Activated CD4-positive, alpha-beta memory T cell treated with anti-CD3 and anti-CD28 coated beads for 36 hours (primary cell): Measurements from ENCODE around the gene ELP6. TPM values are rescaled to one million over a fixed set of nuclear protein-coding genes. Genes with fewer than 3 reads are reported as not detected.

Experiments
- CTCF ChIA-PET: fragments of 350-600 bp; sonication (Branson Sonifier 250); formaldehyde crosslinking; loops from one replicate; lab custom pipeline; 2021; ENCODE audit warnings: antibody characterized with exemption, inconsistent platforms; lab: Charles Lee
- POLR2A ChIA-PET: fragments of 350-600 bp; sonication (Branson Sonifier 250); formaldehyde crosslinking; loops from one replicate; lab custom pipeline; 2021; ENCODE audit warnings: antibody characterized with exemption; lab: Charles Lee
- DNase-seq: peaks from one replicate; pipeline ENCODE4 v3.0.0-alpha.2; 2020
- H3K27ac Mint-ChIP-seq: one replicate; pipeline ENCODE4 v1.8.0; 2021; ENCODE audit warnings: mixed read lengths
- H3K27me3 Mint-ChIP-seq: one replicate; pipeline ENCODE4 v1.8.0; 2021; ENCODE audit warnings: mixed read lengths
- H3K36me3 Mint-ChIP-seq: one replicate; pipeline ENCODE4 v1.8.0; 2021; ENCODE audit warnings: mixed read lengths
- H3K4me1 Mint-ChIP-seq: one replicate; pipeline ENCODE4 v1.8.0; 2021; ENCODE audit warnings: low read depth, mixed read lengths
- H3K4me3 Mint-ChIP-seq: one replicate; pipeline ENCODE4 v1.8.0; 2021; ENCODE audit warnings: mild to moderate bottlenecking, mixed read lengths
- H3K9me3 Mint-ChIP-seq: one replicate; pipeline ENCODE4 v1.8.0; 2021; ENCODE audit warnings: mixed read lengths
- intact Hi-C: fragments of 100-400 bp; cut with micrococcal nuclease; formaldehyde crosslinking; loops from one replicate; pipeline ENCODE4 v1.15.1; 2023
- total RNA-seq, 2 experiments: library from RNA; stranded (reverse); gene quantifications; one replicate each; pipeline ENCODE4 v1.2.3, GENCODE V29; 2021

Gene ELP6
- 10 to 100 TPM; 32.7 to 32.8 TPM for total RNA-seq

- intact Hi-C loops: loop anchor here (1.0 to 5.0 kb wide), 5 partner anchors 38 to 537 kb away; partner anchors contain the start of genes CCDC12, DHX30 and SCAP
- ChIA-PET CTCF (interaction anchor here (0.7 to 4.8 kb wide), 4 partner anchors 9 to 94 kb away, joined by 3 to 32 read pairs (median 10); no protein-coding TSS in a partner anchor), POLR2A (interaction anchor here (0.6 kb wide), 1 partner anchor 11 kb away, joined by 3 read pairs; no protein-coding TSS in a partner anchor)
- Mint-ChIP-seq H3K36me3 (peaks cover 9% of the 10 kb centered on the region), H3K27ac (peak within 1 kb of the TSS; percentile 98), H3K4me1 (peaks cover 20% of the 10 kb centered on the region), H3K4me3 (peak within 1 kb of the TSS; percentile 97), H3K27me3 (no peaks in the 10 kb centered on the region), H3K9me3 (no peaks in the 10 kb centered on the region)
- peak; percentile 98 for DNase-seq
Observed at GRCh38 chr3:47513125-47513929, at the start of gene ELP6. Gene ELP6, minus strand, starts transcription at chr3:47513712. Its CDS starts 122 bp downstream, at chr3:47513590.

GRCh38 chr3:47556351-47556750, 42.8 kb upstream of the ELP6 start:
- Mint-ChIP-seq H3K4me1 (no peaks in the 10 kb centered on the region), H3K9me3 (no peaks in the 10 kb centered on the region), H3K27me3 (no peaks in the 10 kb centered on the region), H3K4me3 (no peak overlapping the region), H3K27ac (no peak overlapping the region), H3K36me3 (no peaks in the 10 kb centered on the region)
- intact Hi-C loops: no loop called here
- POLR2A ChIA-PET: interaction anchor here (0.8 kb wide), 1 partner anchor 27 kb away, joined by 5 read pairs; no protein-coding TSS in a partner anchor
- CTCF ChIA-PET: interaction anchor here (0.6 to 2.6 kb wide), 2 partner anchors 34 to 181 kb away, joined by 7 to 8 read pairs; no protein-coding TSS in a partner anchor
- DNase-seq: no peak

- intact Hi-C loops: no loop called here
- no peak for DNase-seq
- no peaks in the 10 kb centered on the region for H3K4me1 Mint-ChIP-seq
- no peak overlapping the region for H3K27ac Mint-ChIP-seq
- POLR2A ChIA-PET: no interaction called here
- no peaks in the 10 kb centered on the region for H3K36me3 Mint-ChIP-seq
- peaks cover 2% of the 10 kb centered on the region for H3K27me3 Mint-ChIP-seq
- H3K9me3 Mint-ChIP-seq: no peaks in the 10 kb centered on the region
- CTCF ChIA-PET: interaction anchor here (2.6 kb wide), 1 partner anchor 32 kb away, joined by 7 read pairs; no protein-coding TSS in a partner anchor
- H3K4me3 Mint-ChIP-seq: no peak overlapping the region
Observed at GRCh38 chr3:47554335-47554734, 40.8 kb upstream of the ELP6 start.

GRCh38 chr3:47553407-47553806, 39.9 kb upstream of the ELP6 start:
- H3K36me3 Mint-ChIP-seq: no peaks in the 10 kb centered on the region
- H3K4me3 Mint-ChIP-seq: no peak overlapping the region
- peaks cover 2% of the 10 kb centered on the region for H3K27me3 Mint-ChIP-seq
- H3K9me3 Mint-ChIP-seq: no peaks in the 10 kb centered on the region
- intact Hi-C loops: no loop called here
- POLR2A ChIA-PET: no interaction called here
- H3K27ac Mint-ChIP-seq: no peak overlapping the region
- DNase-seq: no peak
- CTCF ChIA-PET: interaction anchor here (0.9 kb wide), 1 partner anchor 15 kb away, joined by 3 read pairs; no protein-coding TSS in a partner anchor
- H3K4me1 Mint-ChIP-seq: no peaks in the 10 kb centered on the region

- intact Hi-C loops: no loop called here
- Mint-ChIP-seq H3K27me3 (peaks cover 5% of the 10 kb centered on the region), H3K36me3 (no peaks in the 10 kb centered on the region), H3K27ac (no peak overlapping the region), H3K9me3 (no peaks in the 10 kb centered on the region), H3K4me1 (no peaks in the 10 kb centered on the region), H3K4me3 (no peak overlapping the region)
- no peak for DNase-seq
- ChIA-PET CTCF (no interaction called here), POLR2A (no interaction called here)
Observed at GRCh38 chr3:47542471-47543173, 29.1 kb upstream of the ELP6 start.

- no peak for DNase-seq
- Mint-ChIP-seq H3K9me3 (no peaks in the 10 kb centered on the region), H3K36me3 (no peaks in the 10 kb centered on the region), H3K27ac (no peak overlapping the region), H3K4me3 (no peak overlapping the region), H3K27me3 (peaks cover 7% of the 10 kb centered on the region), H3K4me1 (no peaks in the 10 kb centered on the region)
- POLR2A ChIA-PET: no interaction called here
- intact Hi-C loops: no loop called here
- CTCF ChIA-PET: no interaction called here
Observed at GRCh38 chr3:47541583-47542108, 28.1 kb upstream of the ELP6 start.

- no peak for DNase-seq
- no peak overlapping the region for H3K4me3 Mint-ChIP-seq
- no peak overlapping the region for H3K27ac Mint-ChIP-seq
- ChIA-PET POLR2A (no interaction called here), CTCF (no interaction called here)
- peaks cover 7% of the 10 kb centered on the region for H3K27me3 Mint-ChIP-seq
- intact Hi-C loops: no loop called here
- H3K36me3 Mint-ChIP-seq: no peaks in the 10 kb centered on the region
- no peaks in the 10 kb centered on the region for H3K9me3 Mint-ChIP-seq
- no peaks in the 10 kb centered on the region for H3K4me1 Mint-ChIP-seq
Observed at GRCh38 chr3:47540281-47540680, 26.8 kb upstream of the ELP6 start.

- intact Hi-C loops: no loop called here
- CTCF ChIA-PET: no interaction called here
- no peak for DNase-seq
- Mint-ChIP-seq H3K27ac (no peak overlapping the region), H3K27me3 (peaks cover 15% of the 10 kb centered on the region), H3K4me3 (no peak overlapping the region), H3K36me3 (no peaks in the 10 kb centered on the region), H3K9me3 (no peaks in the 10 kb centered on the region), H3K4me1 (no peaks in the 10 kb centered on the region)
- POLR2A ChIA-PET: no interaction called here
Observed at GRCh38 chr3:47536967-47537366, 23.5 kb upstream of the ELP6 start.

GRCh38 chr3:47536221-47536891, 22.8 kb upstream of the ELP6 start:
- ChIA-PET CTCF (interaction anchor here (1.5 kb wide), 1 partner anchor 14 kb away, joined by 3 read pairs; no protein-coding TSS in a partner anchor), POLR2A (no interaction called here)

GRCh38 chr3:47533996-47534454, 20.5 kb upstream of the ELP6 start:
- H3K4me1 Mint-ChIP-seq: no peaks in the 10 kb centered on the region
- H3K9me3 Mint-ChIP-seq: no peaks in the 10 kb centered on the region
- no peak overlapping the region for H3K4me3 Mint-ChIP-seq
- ChIA-PET CTCF (interaction anchor here (0.8 to 2.6 kb wide), 2 partner anchors 12 kb away, joined by 3 to 11 read pairs; no protein-coding TSS in a partner anchor), POLR2A (interaction anchor here (0.7 kb wide), 1 partner anchor 251 kb away, joined by 3 read pairs; the partner anchor contains the start of genes KIF9 and KLHL18)
- H3K36me3 Mint-ChIP-seq: no peaks in the 10 kb centered on the region
- peaks cover 15% of the 10 kb centered on the region for H3K27me3 Mint-ChIP-seq
- no peak for DNase-seq
- intact Hi-C loops: no loop called here
- H3K27ac Mint-ChIP-seq: no peak overlapping the region

More at GRCh38 chr3:47536221-47536891, 22.8 kb upstream of the ELP6 start:
- intact Hi-C loops: no loop called here
- no peaks in the 10 kb centered on the region for H3K4me1 Mint-ChIP-seq
- no peak overlapping the region for H3K4me3 Mint-ChIP-seq
- DNase-seq: no peak
- H3K27ac Mint-ChIP-seq: no peak overlapping the region
- no peaks in the 10 kb centered on the region for H3K9me3 Mint-ChIP-seq
- peaks cover 15% of the 10 kb centered on the region for H3K27me3 Mint-ChIP-seq
- no peaks in the 10 kb centered on the region for H3K36me3 Mint-ChIP-seq

GRCh38 chr3:47533481-47533880, 20.0 kb upstream of the ELP6 start:
- Mint-ChIP-seq H3K4me3 (no peak overlapping the region), H3K4me1 (no peaks in the 10 kb centered on the region), H3K27ac (no peak overlapping the region), H3K27me3 (peaks cover 11% of the 10 kb centered on the region), H3K36me3 (no peaks in the 10 kb centered on the region), H3K9me3 (no peaks in the 10 kb centered on the region)
- intact Hi-C loops: no loop called here
- CTCF ChIA-PET: interaction anchor here (0.7 to 2.6 kb wide), 3 partner anchors 12 to 56 kb away, joined by 3 to 11 read pairs (median 3); no protein-coding TSS in a partner anchor
- POLR2A ChIA-PET: no interaction called here
- no peak for DNase-seq
